Esophagus muscularis mucosa (tissue), 4 donors: Measurements from ENCODE around the gene TMEM217. TPM values are rescaled to one million over a fixed set of nuclear protein-coding genes. Genes with fewer than 3 reads are reported as not detected.

Experiments
- DNase-seq: peaks from one replicate; pipeline ENCODE4 v3.0.0-alpha.2; 2017; ENCODE audit errors: extremely low spot score
- H3K27ac ChIP-seq, 4 donors: fragments of 200-600 bp; sonication (generic); replicated peaks in 1 of 4; 1 replicate in 3 of 4; 2 replicates in 1 of 4; pipeline ENCODE4 v1.5.1; 2016 to 2019; ENCODE audit warnings: mild to moderate bottlenecking in 1 of 4
- H3K27me3 ChIP-seq, 4 donors: fragments of 200-600 bp; sonication (generic); one replicate each; pipeline versions ENCODE4 v1.5.1 to v1.6.0; 2016 to 2019
- H3K36me3 ChIP-seq, 4 donors: fragments of 200-600 bp; sonication (generic); one replicate each; pipeline ENCODE4 v1.5.1; 2016 to 2019
- H3K4me1 ChIP-seq, 4 donors: fragments of 200-600 bp; sonication (generic); one replicate each; pipeline ENCODE4 v1.5.1; 2016 to 2019
- H3K4me3 ChIP-seq, 4 donors: fragments of 200-600 bp; sonication (generic); 1 replicate in 2 of 4; 2 replicates in 2 of 4; pipeline ENCODE4 v1.5.1; 2016 to 2019; ENCODE audit warnings: mild to moderate bottlenecking in 4 of 4, moderate library complexity in 1 of 4
- H3K9me3 ChIP-seq, 4 donors: fragments of 200-600 bp; sonication (generic); 1 replicate in 3 of 4; 2 replicates in 1 of 4; pipeline ENCODE4 v1.5.1; 2016 to 2019
- EP300 ChIP-seq: sonication (generic); formaldehyde crosslinking; IDR thresholded peaks from one replicate; pipeline ENCODE4 v1.6.1; 2017; ENCODE audit warnings: antibody characterized with exemption
- POLR2A ChIP-seq: fragments of 450-650 bp; IDR thresholded peaks from one replicate; pipeline ENCODE4 v1.6.1; 2017; ENCODE audit warnings: antibody characterized with exemption, moderate library complexity, mild to moderate bottlenecking, low read depth
- POLR2AphosphoS5 ChIP-seq, 2 donors: sonication (generic); formaldehyde crosslinking; IDR thresholded peaks; one replicate each; pipeline ENCODE4 v1.6.1; 2017; ENCODE audit warnings: antibody characterized with exemption in 2 of 2
- WGBS: methylation state at CpG from one replicate; pipeline ENCODE4 v1.1.5; 2018; 5-methylcytosine and 5-hydroxymethylcytosine counted together
- intact Hi-C: fragments of 100-400 bp; cut with DNase I; formaldehyde crosslinking; loops from one replicate; pipeline ENCODE4 v1.15.1; 2023
- total RNA-seq, 4 donors: library from RNA; depleted of rRNA; stranded (reverse); fragments of >200 nt; gene quantifications; one replicate each; pipeline versions ENCODE4 v1.1.0 to v1.2.1, GENCODE V29; 2016
- TF ChIP-seq, protein P1 (sequence below), 3 experiments: fragments of 200-600 bp in 2 of 3; fragments of 450-650 bp in 1 of 3; sonication (generic) in 2 of 3; IDR thresholded peaks; one replicate each; pipeline ENCODE4 v1.5.1; 2017 to 2019; ENCODE audit warnings: antibody characterized with exemption in 3 of 3, mild to moderate bottlenecking in 2 of 3, moderate library complexity in 1 of 3

TMEM217 gene
- total RNA-seq, 4 donors from 2014 or later: 0.26 to 0.99 (median 0.57) TPM; not detected in 1

GRCh38 chr6:37173493-37174195 is 84.3 kb downstream of the TMEM217 start:
- Histone ChIP-seq H3K9me3 (no peaks in the 10 kb centered on the region), H3K4me1 (peaks cover 22 to 48% (median 45%) of the 10 kb centered on the region in 4 donors), H3K36me3 (peaks cover 25 to 37% (median 31%) of the 10 kb centered on the region in 4 donors), H3K4me3 (peak overlapping the region in 2 of 4 donors; percentile 96 to 98), H3K27ac (peak overlapping the region; percentile 96 to 99 (median 97)), H3K27me3 (peaks cover 0 to 4% (median 0%) of the 10 kb centered on the region in 4 donors)
- TF ChIP-seq EP300 (no peak), POLR2A (no peak), POLR2AphosphoS5 (IDR thresholded peaks at IDR 0.05) (no peak)
- TF ChIP-seq, protein P1, sequence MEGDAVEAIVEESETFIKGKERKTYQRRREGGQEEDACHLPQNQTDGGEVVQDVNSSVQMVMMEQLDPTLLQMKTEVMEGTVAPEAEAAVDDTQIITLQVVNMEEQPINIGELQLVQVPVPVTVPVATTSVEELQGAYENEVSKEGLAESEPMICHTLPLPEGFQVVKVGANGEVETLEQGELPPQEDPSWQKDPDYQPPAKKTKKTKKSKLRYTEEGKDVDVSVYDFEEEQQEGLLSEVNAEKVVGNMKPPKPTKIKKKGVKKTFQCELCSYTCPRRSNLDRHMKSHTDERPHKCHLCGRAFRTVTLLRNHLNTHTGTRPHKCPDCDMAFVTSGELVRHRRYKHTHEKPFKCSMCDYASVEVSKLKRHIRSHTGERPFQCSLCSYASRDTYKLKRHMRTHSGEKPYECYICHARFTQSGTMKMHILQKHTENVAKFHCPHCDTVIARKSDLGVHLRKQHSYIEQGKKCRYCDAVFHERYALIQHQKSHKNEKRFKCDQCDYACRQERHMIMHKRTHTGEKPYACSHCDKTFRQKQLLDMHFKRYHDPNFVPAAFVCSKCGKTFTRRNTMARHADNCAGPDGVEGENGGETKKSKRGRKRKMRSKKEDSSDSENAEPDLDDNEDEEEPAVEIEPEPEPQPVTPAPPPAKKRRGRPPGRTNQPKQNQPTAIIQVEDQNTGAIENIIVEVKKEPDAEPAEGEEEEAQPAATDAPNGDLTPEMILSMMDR (IDR thresholded peaks at IDR 0.05): no peak
- intact Hi-C loops: loop anchor here (2.0 kb wide), 3 partner anchors 35 to 123 kb away; no protein-coding TSS in a partner anchor
- no peak for DNase-seq
- 49% methylated on average over 3 of the region's 9 CpGs for WGBS

- Histone ChIP-seq H3K27me3 (peaks cover 0 to 4% (median 0%) of the 10 kb centered on the region in 4 donors), H3K4me3 (peak overlapping the region; percentile 84 to 98 (median 92)), H3K36me3 (peaks cover 25 to 37% (median 31%) of the 10 kb centered on the region in 4 donors), H3K4me1 (peaks cover 28 to 54% (median 50%) of the 10 kb centered on the region in 4 donors), H3K27ac (peak overlapping the region; percentile 96 to 99 (median 97)), H3K9me3 (no peaks in the 10 kb centered on the region)
- no peak for DNase-seq
- intact Hi-C loops: loop anchor here (2.0 kb wide), 2 partner anchors 48 to 122 kb away; no protein-coding TSS in a partner anchor
- WGBS: 79% methylated on average over 7 of the region's 7 CpGs
- TF ChIP-seq POLR2A: no peak
- TF ChIP-seq POLR2AphosphoS5 (IDR thresholded peaks at IDR 0.05): no peak
- TF ChIP-seq EP300: no peak
- TF ChIP-seq, protein P1 (IDR thresholded peaks at IDR 0.05): no peak
Observed at GRCh38 chr6:37172912-37173492, 84.9 kb downstream of the TMEM217 start.

DNA sequence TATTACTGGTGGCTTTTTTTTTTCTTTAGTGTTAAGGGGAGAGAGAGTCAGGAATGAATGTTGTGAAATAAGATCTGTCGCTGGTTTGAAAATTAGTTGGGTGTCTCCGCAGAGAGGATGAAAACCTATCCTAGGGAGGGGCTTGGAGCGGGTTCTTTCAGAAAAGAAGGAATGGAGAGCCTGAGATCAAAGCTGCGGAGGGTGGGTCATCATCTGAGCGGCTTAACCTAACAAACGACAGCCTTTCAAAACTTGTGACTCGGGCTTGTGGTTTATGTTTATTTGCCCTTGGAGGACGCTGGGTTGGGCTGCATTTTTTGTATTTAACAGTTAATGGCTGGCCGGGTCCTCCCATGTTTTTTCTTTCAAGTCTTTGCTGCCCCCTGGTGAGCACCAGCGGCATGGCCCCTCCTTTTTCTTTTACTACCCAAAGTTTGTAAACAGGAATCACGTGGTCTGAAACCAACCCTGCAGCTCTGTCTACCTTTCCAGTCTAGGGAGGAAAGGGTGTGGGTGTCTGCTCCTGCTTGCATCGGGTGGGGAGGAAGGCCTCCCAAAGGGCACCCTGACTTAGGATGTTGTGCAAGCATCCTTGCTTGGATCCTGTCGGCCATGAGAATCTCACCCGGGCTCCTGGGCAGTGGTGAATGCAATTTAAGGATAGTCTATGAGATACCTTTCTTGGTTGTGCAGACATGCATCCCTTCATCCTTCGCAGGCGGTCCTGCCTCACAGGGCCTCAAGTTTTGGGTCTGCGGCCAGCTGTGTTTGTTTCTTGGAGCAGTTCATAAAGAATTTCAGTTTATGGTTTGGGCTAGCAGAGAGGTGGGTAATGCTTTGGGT is 85.8 kb downstream of the TMEM217 start:
- intact Hi-C loops: loop anchor here (2.0 kb wide), 3 partner anchors 41 to 121 kb away; no protein-coding TSS in a partner anchor
- H3K27me3 ChIP-seq: peaks cover 0 to 4% (median 0%) of the 10 kb centered on the region in 4 donors
- WGBS: 7% methylated on average over 16 of the region's 17 CpGs
- H3K4me1 ChIP-seq: peaks cover 30 to 55% (median 50%) of the 10 kb centered on the region in 4 donors
- H3K27ac ChIP-seq: peak overlapping the region; percentile 96 to 99 (median 97)
- H3K4me3 ChIP-seq: peak overlapping the region; percentile 84 to 98 (median 92)
- H3K9me3 ChIP-seq: no peaks in the 10 kb centered on the region
- DNase-seq: peak; percentile 99
- TF ChIP-seq, protein P1 (IDR thresholded peaks at IDR 0.05): peak; percentile 92 to 99 (median 98)
- peak; percentile 16 for TF ChIP-seq POLR2A
- TF ChIP-seq POLR2AphosphoS5 (IDR thresholded peaks at IDR 0.05): peak; percentile 66 to 70
- TF ChIP-seq EP300: no peak
- H3K36me3 ChIP-seq: peaks cover 25 to 37% (median 31%) of the 10 kb centered on the region in 4 donors

- 2% methylated on average over 22 of the region's 45 CpGs for WGBS
- Histone ChIP-seq H3K4me3 (peak overlapping the region; percentile 84 to 98 (median 92)), H3K27me3 (peaks cover 0 to 4% (median 0%) of the 10 kb centered on the region in 4 donors)
Observed at GRCh38 chr6:37171201-37171969, 86.6 kb downstream of the TMEM217 start.

More at GRCh38 chr6:37171201-37171969, 86.6 kb downstream of the TMEM217 start:
- intact Hi-C loops: loop anchor here (2.0 kb wide), 1 partner anchor 41 kb away; no protein-coding TSS in a partner anchor
- H3K9me3 ChIP-seq: no peaks in the 10 kb centered on the region
- TF ChIP-seq, protein P1 (IDR thresholded peaks at IDR 0.05): peak in 1 of 3 experiments; percentile 10
- TF ChIP-seq POLR2AphosphoS5 (IDR thresholded peaks at IDR 0.05): peak; percentile 23 to 56
- no peak for TF ChIP-seq EP300
- TF ChIP-seq POLR2A: no peak
- no peak for DNase-seq
- peaks cover 30 to 55% (median 50%) of the 10 kb centered on the region in 4 donors for H3K4me1 ChIP-seq
- H3K27ac ChIP-seq: peak overlapping the region; percentile 96 to 99 (median 97)
- H3K36me3 ChIP-seq: peaks cover 25 to 37% (median 31%) of the 10 kb centered on the region in 4 donors
